OCI-M2 (cell line): ENCODE results near the gene MAP7.
"Not testable (repeated sequence)": the region's sequence is repeated elsewhere in the genome, so short reads cannot be mapped to it uniquely, and the experiment has no call there.

Source experiments
- DNase-seq: peaks from one replicate; lab custom pipeline; 2025; ENCODE audit not compliant: unreplicated experiment; lab: John Stamatoyannopoulos, UW

MAP7 gene

DNA sequence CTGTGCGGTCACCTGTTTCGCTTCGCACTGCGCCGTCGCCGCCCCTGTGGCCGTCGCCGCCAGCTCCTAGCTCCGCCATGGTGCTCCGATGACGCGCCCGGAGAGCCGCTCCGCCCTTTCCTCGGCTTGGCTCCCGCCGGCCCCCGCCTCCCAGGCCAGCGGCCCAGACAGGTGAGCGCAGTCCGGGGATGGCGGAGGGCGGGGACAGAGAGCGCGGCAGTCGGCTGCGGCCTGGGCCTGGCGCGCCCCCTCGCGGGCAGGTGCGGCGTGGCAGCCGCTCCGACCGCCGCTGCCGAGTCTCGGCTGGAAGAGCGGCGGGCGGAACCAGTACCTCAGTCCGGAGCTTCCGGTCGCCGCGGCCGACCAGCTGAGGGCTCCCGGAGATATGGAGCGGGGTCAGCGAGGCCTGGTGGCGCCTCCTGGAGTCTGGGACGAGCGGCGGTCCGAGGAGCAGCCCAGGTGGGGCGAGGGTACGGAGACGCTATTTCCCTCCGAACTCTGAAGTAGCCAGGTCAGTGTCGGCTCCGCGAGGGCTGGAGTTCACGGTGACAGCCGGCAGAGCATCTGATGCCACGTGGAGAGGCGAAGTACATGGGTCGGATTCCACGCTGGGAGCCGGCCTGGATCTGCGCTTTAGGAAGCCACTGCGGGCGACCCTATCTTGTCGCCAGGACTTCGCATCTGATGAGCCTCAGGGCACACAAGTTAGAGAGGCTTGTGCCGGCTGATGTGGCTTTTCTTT lies at the start of gene MAP7:
Gene MAP7, minus strand, starts transcription at position 93 of the 742 bp plus-strand sequence. Its CDS starts 14 bp downstream, at position 79.
- no peak for DNase-seq

DNA sequence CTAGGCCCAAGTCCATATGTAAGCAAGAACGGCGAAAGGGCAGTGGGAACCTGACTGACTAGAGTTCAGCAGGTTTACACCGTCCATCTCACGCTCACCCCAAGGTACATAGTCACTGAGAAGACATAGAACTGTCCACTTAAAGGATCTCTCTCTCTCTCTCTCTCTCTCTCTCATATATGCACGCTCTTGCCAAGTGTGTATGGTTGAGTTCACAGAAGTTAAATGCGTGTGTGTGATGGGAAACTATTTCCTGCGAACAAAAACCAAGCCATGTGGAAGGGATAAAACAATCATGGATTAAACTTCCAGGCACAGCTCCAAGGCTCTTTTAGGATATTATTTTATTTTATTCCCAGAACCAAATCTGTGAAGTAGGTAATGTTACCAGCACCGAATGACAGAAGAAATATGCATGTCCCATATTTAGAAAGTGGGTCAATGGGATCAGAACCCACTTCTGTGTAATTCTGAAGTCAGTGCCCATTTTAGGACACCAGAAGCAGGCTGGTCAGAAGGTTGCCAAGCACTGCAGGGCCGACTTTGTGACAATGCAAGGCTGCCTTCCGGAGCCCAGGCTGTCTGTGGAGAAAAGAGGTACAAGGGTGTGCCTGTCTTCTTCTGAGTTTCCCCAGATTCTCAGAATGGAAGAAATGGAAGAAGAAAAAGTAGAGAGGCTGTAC lies 49.2 kb upstream of the MAP7 start:
- DNase-seq: no peak

DNA sequence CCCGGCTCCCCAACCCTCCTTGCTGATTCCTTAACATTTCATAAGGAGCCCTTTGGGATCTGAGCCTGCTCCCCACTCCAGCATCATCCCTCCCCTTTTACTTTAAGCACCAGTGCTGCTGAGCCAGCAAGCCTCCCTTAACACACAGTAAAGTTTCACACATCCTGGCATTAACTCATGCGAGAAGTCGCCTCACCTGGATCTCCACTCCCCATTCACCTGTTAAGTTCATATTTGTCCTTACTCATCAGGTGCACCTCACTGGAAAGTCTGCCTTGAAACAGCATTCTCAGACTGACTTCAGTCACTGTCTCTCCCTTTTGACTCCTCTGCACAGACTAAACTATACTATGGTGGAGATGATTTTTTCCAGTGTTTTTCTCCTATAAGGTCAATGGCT lies 47.8 kb upstream of the MAP7 start:
- DNase-seq: no peak

DNA sequence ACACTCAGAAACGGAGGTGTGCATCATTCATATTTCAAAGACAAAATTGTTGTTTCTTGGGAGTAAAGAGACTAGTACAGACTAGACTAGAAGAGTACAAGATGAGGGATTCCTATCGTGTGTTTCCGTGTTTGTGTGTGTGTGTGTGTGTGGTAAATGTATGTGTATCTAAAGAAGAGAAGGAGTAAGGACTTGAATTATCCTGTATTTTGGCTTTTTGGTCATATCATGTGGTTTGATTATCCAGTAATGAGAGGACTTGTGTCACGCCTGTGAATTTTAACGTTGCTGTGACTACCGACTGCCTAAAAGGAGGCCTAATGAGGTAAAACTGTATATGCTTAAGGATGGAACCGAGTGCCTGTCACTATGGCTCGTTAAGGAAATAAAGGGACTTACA lies 44.4 kb upstream of the MAP7 start:
- no peak for DNase-seq

DNA sequence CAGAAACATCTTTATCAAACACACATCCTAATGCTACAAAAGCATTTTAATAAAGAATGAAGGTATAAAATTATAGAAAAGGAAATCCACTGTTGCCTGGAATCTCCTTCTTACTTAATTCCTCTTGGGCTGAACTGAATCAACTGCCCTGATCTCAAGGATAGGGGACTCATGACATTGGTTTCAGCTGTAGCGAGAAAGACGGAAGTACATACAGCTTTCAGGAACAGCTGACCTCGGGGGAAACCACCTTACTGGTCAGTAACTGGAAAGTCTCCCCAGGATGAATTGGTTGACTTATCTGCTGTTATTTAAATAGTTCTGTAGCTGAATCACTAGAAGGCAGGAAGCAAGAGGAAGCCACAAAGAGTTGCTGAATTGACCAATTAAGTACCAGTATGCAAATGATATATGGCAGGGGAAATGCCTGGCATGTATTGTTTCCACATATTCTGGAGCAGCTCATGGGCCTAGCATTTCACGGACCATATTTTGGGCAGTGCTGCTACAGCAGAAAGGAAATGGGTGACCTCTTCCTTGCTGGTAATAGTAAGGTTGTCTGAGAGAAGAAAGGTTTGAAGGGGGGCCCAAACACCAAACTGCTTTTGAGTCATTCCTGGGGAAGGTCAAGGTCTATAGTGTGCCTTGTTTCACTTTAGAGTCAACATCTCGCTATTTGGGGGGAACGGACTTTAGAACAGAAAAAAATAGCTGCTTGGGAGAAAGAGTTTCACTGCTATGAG lies 43.7 kb upstream of the MAP7 start:
- no peak for DNase-seq

DNA sequence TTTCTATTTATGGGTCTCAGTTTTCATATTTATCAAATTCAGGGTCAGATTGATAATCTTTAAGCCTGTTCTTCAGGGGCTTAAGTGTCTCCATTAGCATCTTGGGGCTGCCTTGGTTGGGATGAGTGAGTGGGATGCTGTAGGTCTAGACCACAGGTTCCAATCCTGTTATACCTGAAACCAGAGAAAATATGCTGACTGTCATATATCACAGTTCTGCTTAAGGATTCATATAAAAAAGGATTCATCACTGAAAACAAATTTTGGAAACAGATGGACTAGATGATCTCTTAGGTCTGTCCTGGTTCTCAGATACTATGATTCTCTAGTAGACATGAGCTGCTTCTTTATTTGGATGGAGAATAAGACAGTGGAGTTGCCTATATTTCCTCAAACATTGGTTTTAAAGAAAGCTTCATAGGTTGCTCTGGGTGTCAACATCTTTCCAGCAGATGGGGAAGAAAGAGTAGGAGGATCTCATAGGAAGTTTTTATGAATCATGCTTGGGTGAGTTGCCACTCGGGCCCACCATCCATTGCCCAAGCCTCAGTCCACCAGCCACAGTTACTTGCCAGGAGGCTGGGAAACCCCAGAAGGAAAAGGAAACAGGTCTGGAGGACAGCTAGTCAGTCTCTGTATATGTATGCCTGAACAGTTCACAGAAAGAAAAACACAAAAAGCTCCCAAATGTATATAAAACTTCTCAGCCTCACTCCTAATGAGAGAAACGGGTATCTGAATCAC lies 42.9 kb upstream of the MAP7 start:
- DNase-seq: no peak

DNA sequence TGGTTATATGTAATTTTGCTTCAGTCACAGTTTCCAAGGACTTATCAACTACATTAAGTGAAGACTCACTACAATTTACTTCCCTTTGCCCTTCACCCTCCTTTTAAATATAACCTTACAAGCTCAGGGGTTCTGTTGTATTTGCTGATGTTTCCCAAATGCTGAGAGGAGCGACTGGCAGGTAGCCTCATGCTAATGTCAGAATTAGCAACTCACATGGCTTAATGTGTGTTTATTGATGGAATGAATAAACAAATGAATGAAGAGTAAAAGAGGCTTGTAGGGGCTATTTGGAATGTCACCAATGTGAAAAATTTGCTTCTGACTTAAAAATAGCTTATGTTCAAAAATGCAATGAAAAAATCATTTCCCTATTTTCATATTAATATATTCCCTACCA lies 41.4 kb upstream of the MAP7 start:
- no peak for DNase-seq

DNA sequence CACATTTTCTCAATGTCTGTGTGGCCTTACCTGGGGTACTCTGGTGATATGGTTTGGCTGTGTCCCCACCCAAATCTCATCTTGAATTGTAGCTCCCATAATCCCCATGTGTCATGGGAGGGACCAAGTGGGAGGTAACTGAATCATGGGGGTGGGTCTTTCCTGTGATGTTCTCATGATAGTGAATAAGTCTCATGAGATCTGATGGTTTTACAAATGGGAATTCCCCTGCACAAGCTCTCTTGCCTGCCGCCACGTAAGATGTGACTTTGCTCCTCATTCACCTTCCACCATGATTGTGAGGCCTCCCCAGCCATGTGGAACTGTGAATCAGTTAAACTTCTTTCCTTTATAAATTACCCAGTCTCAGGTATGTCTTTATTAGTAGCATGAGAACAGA lies 40.6 kb upstream of the MAP7 start:
- DNase-seq: not testable (repeated sequence)

DNA sequence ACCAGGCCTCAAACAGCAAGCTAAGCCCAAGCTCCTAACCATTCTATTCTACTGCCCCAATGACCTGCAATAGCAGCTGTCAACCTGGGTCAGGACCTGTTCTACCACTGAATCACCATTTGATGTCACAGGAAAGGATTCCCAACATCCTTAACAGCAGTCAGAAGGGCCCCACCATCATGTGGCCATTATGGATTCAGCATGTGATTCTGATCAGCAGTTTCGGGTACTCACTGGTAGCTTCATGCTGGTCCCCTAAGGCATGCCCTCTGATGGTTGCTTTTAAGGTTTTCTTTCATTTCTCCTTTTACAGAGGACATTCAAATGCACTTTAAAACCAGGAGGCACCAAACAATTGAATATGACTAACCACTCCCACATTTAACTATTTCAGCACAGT lies 37.3 kb upstream of the MAP7 start:
- DNase-seq: no peak

DNA sequence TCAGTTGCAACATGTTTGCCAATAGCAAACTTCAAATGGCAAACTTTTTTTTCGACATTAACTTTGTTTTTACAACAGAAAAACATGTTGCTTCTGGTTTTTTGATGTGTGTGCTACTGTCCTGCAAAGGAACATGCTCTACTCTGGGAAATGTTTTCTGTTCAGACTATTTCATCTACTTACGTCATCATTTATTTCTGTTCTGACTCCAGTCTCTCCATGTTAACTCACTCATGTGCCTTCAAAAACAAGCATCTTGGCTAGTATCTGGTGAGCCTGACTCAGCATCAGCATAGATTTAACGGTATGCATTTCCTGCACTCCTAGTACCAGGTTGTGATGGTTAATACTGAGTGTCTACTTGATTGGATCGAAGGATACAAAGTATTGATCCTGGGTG lies 36.1 kb upstream of the MAP7 start:
- DNase-seq: no peak

DNA sequence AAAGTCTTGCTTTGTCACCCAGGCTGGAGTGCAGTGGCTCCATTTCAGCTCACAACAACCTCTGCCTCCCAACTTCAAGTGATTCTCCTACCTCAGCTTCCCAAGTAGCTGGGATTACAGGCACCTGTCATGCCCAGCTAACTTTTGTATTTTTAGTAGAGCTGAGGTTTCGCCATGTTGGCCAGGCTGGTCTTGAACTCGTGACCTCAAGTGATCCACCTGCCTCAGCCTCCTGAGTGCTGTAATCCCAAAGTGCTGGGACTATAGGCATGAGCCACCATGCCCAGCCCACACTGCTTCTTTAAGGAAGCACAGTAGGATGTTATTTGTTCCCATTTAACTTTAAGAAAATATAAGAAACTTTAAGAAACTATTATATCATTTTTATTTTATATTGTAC lies 35.3 kb upstream of the MAP7 start:
- DNase-seq: not testable (repeated sequence)

DNA sequence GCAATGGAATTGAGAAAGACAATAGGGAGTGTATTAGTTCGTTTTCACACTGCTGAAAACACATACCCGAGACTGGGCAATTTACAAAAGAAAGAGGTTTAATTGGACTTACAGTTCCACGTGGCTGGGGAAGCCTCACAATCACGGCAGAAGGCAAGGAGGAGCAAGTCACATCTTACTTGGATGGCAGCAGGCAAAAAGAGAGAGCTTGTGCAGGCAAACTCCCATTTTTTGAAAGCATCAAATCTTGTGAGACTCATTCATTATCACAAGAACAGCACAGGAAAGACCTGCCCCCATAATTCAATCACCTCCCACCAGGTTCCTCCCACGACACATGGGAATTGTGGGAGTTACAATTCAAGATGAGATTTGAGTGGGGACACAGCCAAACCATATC lies 34.1 kb upstream of the MAP7 start:
- not testable (repeated sequence) for DNase-seq

DNA sequence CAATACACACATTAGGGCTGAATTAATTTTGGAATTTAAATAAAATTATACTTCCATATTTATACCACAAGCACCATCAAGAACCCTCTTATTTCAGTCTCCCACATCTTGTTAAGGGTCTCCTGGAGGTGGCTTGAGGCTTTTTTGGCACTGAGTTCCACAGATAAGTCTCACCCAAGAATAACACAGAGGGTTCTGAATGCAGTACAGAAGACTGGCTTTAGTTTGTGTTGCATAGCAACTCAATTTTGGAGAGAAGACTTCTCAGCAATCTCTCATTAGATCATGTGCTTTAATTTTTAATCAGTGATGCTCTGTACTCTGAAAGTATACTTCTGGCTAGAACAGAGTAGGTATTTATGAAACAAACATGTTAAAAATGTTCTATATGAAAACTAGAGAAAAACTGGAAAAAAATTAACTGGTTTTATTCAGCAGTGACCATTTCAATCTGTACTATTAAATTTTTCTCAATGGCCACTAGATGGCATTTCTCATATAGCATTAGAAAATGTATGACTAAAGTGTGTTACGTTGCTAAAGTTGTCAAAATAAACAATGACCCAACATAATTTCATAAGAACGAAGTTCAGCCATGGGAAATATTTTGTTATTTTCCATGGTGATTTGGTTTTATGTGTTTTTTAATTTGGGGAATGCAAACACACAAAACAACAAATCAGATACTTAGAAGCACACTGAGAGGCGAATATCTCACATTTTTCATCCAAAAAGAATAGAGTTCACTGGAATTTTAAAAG lies 32.7 kb upstream of the MAP7 start:
- no peak for DNase-seq

DNA sequence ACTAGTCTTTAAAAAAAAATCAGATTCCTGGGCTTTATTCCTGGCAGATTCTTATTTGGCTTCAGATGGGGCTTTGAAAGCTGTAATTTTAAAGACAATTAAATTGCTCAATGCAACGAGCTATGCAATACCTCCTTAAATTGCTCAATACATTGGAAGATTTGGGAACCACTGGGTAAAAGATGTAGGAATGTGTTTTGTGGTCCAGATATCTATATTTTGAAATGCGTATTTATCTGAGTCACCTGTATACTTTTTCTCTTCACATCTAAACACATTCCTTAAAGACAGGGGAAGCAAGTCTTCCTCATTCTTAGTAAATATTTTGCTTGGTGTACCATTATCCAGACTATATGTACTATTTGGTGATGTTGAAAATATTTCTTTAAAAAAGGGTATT lies 29.6 kb upstream of the MAP7 start:
- DNase-seq: no peak

DNA sequence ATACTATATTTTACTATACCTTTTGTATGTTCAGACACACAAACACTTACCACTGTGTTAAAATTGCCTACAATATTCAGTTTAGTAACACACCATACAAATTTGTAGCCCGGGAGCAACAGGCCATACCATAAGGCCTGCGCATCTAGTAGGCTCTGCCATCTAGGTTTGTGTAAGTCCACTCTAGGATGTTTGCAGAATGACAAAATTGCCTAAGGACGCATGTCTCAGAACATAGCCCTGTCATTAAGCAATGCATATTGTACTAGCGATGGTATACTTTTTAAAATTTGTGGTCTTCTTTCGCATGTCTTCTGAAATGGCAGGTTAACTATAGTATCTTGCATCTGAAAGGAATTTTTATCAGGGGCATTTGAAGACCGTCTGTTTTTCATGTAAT lies 26.6 kb upstream of the MAP7 start:
- DNase-seq: no peak

DNA sequence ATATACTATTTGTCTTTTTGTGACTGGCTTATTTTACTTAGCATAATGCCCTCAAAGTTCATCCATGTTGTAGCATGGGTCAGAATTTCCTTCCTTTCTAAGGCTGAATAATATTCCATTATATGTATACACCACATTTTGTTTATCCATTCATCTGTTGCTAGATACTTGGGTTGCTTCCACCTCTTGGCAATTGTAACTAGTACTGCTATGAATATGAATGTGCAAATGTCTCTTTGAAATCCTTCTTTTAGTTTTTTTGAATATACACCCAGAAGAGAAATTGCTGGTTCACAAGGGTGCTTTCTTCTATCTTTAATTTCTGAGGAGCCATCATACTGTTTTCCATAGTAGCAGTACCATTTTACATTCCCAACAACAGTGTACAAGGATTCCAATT lies 21.3 kb upstream of the MAP7 start:
- DNase-seq: no peak

DNA sequence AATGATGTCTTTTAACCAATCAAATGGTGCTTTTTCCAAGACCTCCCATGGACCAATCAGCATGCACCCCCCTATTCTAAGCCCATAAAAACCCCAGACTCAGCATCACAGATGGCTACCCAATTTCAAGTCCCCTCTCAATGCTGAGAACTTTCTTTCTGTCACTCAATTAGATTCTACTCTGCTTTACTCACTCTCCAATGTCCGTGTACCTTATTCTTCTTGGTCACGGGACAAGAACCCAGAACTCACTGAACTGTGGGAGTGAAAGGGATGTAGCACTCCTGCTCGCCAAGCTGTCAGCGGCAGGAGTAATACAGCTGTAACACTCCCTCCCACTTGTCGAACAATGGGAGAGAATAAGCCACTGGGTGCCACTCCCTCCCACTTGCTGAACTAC lies 20.8 kb upstream of the MAP7 start:
- no peak for DNase-seq

DNA sequence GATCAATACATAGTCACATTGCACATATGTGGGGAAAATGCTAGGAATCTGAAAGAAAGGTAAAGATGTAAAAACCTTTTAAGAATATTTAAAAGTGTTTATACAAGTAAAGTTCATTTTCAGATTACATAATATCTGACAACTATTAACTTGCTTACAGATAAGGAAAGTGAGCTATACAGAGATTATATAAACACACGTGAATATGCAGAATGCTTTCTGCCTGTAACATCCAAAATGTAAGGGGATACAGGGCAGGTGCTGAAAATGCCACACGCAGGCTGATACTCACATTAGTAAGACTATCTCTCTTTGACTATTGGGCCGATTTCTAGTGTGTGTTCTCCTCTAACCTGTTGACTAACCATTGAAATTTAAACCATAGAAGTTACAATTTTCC lies 17.9 kb upstream of the MAP7 start:
- DNase-seq: no peak

DNA sequence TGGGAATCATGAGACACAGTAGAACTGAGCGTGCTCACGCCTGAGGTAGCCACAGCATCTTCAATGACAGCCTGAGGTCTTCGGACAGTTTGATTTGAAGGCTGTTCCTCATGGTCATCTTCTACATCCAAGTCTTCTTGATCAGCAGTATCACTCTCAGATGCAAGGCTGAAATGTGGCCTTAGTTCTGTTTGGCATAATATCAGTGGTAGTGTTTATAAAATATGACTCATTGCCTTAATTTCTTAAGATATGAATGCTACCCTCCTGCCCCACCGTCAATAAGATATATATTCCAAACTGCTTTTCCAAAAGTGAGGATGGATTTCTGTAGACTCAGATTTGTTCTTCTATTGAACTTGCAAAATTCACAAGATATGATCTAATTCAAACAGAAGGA lies 17.5 kb upstream of the MAP7 start:
- no peak for DNase-seq

DNA sequence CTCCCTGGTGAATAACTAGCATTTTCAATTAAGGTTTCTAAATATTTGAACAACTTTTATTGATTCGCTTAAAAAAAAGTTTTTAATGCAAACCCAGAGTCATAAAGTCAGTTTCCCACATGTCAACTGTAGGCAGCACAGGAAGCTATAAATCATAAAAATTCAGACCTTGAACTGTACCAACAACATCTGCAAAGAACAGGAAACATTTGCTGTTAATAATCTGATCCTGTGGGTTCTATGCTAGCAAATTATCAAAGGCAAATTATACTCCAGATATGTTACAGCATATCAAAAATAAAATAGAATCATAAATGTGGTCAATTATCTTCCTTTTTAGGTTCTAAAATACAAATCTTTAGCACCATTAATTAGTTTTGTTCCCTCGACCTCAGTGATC lies 16.6 kb upstream of the MAP7 start:
- no peak for DNase-seq

DNA sequence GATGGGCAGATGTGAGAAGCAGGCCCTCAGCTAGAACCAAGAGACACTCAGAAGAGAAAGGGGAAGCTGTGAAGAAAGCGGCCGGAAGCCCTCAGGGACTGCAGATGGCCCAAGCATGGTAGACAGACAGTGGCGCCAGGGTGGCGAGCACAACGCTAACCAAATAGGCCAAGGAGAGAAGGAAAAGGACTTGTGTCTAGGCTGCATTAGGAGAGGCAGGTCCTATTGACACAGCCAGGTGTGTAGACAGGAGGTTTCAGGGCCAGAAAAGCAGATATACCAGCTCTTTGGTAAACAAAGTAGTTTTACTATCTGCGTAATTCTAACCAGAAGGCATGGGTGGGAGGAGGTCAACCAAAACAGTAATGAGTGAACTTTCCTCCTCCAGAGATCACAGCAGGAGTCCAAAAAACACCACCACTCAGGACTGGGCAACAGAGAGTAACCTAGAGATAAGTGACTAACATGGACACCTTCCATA lies 15.8 kb upstream of the MAP7 start:
- DNase-seq: no peak
